Heart left ventricle (tissue), 13 donors: ENCODE measurements around the gene BICDL1.

Experiments
- POLR2A ChIP-seq, 2 donors: fragments of 450-650 bp; IDR thresholded peaks; one replicate each; pipeline ENCODE4 v1.6.1; 2017; ENCODE audit warnings: antibody characterized with exemption in 2 of 2, mild to moderate bottlenecking in 2 of 2, moderate library complexity in 2 of 2
- TF ChIP-seq, protein P1 (sequence below), 12 donors: fragments of 200-600 bp; sonication (generic) in 4 of 12; IDR thresholded peaks; one replicate each; pipeline versions ENCODE4 v1.5.0 to v1.8.0; 2018 to 2022; ENCODE audit warnings: antibody characterized with exemption in 12 of 12, mild to moderate bottlenecking in 5 of 12
- donor health status: ischemic (EF 13 %, LVEDD 7.1; RV severe dilation, severe dysfunction).
- donor health status: DM: no; HTN: yes; CAD: no.
- donor health status: DM: no; HTN: no; CAD: no.
- donor health status: ischemic (EF 25% LVEDD 6.9; RV normal size, moderate dysfunction).
- donor health status: ischemic (EF 25% LVEDD 5.7; RV mildly dilated, moderate dysfunction).
- donor health status: ischemic (EF 35%, LVEDD 5.7; RV mildly dilated, moderate dysfunction).
- donor health status: nonischemic (EF 11% LVEDD 7.7; RV severe dilation, severe dysfunction).
- donor health status: DM: yes; HTN: yes; CAD: no.
- donor health status: PGD.
- donor health status: ischemic (EF 29% LVEDD 5.4; RV normal size, mild dysfunction).
- donor health status: nonischemic (EF 23%, LVEDD 6.1; RV moderate dilation, normal function).

DNA sequence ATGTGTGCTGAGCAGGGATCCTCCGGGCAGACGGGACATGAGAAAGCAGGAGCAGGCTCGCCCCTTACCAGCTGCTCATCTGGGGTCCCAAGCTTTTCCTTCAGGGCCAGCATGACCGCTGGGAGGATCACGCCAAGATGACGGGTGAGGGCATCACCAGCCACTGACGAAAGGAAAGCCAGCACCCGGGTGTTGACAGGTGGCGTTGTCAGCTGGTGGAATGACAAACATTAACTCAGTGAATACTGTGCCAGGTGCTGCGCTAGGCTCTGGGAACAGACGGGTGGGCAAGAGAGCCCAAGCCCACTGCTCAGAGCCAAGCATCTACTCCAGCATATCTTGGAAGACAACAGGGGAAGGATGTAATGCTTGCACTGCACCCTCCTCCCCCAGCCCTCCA is 148.8 kb downstream of the BICDL1 start:
- TF ChIP-seq, protein P1, sequence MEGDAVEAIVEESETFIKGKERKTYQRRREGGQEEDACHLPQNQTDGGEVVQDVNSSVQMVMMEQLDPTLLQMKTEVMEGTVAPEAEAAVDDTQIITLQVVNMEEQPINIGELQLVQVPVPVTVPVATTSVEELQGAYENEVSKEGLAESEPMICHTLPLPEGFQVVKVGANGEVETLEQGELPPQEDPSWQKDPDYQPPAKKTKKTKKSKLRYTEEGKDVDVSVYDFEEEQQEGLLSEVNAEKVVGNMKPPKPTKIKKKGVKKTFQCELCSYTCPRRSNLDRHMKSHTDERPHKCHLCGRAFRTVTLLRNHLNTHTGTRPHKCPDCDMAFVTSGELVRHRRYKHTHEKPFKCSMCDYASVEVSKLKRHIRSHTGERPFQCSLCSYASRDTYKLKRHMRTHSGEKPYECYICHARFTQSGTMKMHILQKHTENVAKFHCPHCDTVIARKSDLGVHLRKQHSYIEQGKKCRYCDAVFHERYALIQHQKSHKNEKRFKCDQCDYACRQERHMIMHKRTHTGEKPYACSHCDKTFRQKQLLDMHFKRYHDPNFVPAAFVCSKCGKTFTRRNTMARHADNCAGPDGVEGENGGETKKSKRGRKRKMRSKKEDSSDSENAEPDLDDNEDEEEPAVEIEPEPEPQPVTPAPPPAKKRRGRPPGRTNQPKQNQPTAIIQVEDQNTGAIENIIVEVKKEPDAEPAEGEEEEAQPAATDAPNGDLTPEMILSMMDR (IDR thresholded peaks at IDR 0.05): no peak
- no peak for TF ChIP-seq POLR2A (IDR thresholded peaks at IDR 0.05)
